Pons (tissue), 1 donor: ENCODE results near the gene VWDE.
"Not testable (repeated sequence)": the region's sequence is repeated elsewhere in the genome, so short reads cannot be mapped to it uniquely, and the experiment has no call there.

Source experiments
- DNase-seq: peaks from one replicate; pipeline ENCODE4 v3.0.0-alpha.2; 2016; ENCODE audit warnings: low spot score

The VWDE gene

GRCh38 chr7:12401538-12402364 is 1.9 kb downstream of the VWDE start:
- DNase-seq: no peak

DNA sequence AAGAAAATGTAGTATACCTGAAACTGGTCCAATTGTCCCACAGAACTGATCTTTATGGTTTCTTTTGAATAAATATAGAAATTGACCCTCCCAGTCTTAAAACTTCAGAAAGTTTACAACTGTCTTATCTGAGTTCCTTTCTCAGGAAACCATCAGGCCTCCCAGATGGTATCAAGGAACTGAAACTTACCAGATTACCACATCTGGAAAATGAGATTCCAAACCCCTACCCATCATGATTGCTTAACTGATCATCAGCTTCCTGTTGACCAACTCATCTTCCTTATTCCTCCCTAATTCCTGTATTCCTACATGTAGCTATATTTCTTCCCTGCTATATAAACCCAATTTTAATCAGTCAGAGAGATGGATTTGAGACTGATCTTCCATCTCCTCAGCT is 5.5 kb downstream of the VWDE start:
- no peak for DNase-seq

DNA sequence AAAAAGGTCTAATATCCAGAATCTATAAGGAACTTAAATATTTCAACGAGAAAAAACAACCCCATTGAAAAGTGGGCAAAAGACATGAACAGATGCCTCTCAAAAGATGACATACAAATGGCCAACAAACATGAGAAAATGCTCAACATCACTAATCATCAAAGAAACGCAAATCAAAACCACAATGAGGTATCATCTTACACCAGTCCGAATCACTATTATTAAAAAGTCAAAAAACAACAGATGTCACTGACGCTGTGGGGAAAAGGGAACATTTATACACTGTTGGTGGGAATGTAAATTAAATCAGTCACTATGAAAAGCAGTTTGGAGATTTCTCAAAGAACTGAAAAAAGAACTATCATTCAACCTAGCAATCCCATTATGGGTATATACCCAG is 6.0 kb downstream of the VWDE start:
- DNase-seq: no peak

DNA sequence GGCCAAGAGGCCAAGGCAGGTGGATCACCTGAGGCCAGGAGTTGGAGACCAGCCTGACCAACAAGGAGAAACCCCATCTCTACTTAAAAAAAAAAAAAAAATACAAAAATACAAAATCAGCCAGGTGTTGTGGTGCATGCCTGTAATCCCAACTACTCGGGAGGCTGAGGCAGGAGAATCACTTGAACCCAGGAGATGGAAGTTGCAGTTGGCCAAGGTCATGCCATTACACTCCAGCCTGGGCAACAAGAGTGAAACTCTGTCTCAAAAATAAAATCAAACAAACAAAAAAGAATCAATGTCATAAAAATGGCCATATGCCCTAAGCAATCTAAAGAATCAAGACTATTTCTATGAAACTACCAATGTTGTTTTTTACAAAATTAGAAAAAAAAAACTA is 7.0 kb downstream of the VWDE start:
- DNase-seq: not testable (repeated sequence)

DNA sequence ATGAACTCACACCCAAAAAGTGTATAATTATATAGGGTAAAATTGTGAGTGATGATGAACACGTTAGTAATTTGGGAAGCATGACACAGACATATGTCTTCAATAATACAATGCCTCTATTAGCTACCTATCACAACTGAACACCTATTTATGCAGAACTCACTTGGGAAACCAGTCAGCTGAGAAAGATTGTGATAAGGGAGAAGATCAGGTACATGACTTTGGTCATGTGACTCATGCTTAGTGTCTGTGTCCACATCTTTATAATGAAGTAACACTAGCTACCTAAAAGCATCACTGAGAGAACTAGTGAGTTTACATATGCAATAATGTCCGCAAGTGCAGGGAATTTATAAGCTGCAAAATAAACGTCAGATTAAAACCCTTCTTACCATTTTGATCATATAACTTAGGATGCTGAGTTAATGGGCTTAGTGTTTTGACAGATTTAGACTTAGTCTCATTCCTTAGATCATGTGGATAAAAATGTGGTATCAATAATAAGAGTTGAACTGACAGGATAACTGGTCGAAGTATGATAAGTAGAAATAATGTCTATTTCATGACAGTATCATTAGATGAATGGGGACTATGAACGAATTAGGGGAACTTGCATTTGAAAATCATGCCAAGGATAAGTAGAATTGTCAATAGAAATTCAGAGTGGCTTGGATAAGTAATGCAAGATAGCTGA is 11.6 kb downstream of the VWDE start:
- DNase-seq: no peak

DNA sequence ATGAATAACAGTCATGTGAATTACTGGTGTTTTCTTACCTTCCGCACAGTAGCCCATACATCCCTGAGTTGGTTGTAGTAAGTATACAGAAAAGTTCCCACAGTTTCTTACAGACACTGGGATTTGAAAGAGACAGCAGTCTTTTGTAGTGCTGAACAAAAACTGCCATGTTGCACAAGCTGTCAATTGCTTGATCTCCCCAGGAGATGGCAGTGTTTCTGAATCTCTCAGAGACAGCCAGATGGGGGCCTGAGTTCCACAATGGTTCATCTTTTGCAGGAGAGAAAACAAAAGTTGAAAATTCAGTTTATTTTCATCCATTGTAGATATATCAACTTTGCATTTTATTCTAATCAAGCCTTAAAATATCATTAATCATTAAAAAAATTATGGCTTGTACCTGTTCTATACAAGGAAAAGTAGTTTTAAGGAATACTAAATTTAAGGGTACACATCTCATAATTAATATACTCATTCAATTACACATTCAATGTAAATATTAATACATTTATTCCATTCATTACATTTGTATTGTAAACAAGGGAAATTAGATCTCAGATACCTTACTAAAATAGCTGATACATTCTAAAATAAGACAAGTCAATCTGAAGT is 14.5 kb downstream of the VWDE start:
- DNase-seq: peak; percentile 86

GRCh38 chr7:12386313-12386740 is 17.3 kb downstream of the VWDE start:
- DNase-seq: no peak

DNA sequence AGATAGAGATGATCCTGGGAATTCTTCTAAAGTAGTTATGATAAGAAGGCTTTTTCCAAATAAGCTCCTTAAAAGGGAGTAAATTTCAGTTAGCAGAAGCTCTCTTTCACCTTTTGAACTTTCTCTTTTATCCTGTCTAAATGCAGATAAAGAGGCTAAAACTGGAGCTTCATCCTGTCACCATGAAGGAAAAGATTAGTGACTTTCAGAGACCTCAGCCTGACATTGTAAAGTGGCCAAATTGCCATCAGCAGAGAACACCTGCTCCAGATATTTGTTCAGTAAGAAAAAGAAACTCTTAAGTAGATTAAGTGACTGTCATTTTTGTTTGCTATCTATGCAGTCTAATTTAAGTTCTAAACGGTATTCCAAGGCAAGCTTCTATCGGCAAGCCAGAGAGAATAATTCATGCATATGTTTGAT is 18.3 kb downstream of the VWDE start:
- no peak for DNase-seq

DNA sequence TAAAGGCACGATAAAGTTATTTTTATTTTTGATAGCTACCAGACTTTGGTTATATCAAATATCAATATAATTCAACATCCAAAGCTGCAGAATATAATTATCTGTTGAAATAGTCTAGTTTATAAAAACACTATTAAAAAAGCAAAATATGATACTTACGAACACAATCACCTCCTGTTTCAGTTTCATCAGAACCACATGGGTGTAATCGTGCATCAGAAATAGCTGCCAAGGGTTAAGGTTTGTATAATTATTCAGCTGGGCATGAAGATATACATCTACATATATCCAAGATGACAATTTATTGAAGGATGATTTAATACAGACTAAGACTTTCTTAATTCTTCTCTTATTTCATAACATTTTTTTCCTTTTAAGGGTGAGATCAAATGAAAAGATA is 20.3 kb downstream of the VWDE start:
- DNase-seq: no peak

GRCh38 chr7:12378389-12378788 is 25.3 kb downstream of the VWDE start:
- DNase-seq: no peak

- DNase-seq: no peak
These were observed 26.3 kb downstream of the VWDE start for GRCh38 chr7:12377406-12377805.

DNA sequence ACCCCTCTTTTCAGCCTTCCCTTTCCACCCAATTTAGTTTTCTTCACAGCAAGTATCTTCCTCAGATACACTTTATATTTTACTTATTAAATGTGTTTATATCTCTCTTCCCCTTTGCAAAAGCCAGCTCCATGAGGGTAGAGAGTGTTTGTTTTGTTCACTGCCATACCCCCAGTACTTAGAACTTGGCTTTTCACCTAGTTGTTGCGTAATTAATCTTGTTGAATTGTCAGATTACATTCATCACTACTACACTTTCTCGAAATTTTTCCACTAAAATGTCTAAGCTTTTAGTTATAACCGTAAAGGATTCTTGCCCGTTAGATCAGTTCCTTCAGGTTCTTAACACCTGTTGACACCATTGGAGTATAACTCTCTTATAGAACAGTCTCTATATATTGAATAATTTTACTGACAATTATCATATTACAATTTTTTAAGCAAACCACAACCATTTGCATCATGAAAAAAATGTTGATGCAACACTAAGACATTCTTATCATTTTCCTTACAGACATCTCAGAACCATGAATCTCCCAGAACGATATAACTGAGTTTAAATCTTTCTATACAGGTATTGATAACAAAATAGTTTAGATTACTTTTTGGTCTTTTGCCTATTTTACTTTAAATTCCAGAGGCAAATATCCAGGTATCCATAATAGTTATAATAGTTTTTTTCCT is 29.9 kb downstream of the VWDE start:
- no peak for DNase-seq

- DNase-seq: no peak
These were observed 33.4 kb downstream of the VWDE start for GRCh38 chr7:12370249-12370648.

- DNase-seq: no peak
These were observed 33.9 kb downstream of the VWDE start for GRCh38 chr7:12369756-12370155.

DNA sequence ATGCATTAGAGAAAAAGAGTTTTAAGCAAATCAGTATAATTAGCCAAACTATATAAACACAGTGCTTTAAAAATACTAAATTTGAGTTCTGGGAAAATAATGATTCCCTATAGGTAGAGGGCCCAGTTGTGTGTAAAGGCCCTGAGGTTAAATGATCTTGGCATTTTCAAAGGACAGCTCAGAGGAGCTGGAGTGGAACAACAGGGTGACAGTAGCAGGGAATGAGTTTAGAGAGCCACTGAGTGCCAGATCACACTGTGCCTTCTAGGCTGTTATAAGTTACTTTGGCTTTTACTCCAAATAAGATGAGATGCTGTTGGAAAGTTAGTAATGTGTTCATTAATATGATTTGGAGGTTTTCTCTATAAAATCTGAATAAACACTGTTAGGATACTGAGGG is 34.6 kb downstream of the VWDE start:
- no peak for DNase-seq

GRCh38 chr7:12360948-12361347 is 42.7 kb downstream of the VWDE start:
- no peak for DNase-seq

DNA sequence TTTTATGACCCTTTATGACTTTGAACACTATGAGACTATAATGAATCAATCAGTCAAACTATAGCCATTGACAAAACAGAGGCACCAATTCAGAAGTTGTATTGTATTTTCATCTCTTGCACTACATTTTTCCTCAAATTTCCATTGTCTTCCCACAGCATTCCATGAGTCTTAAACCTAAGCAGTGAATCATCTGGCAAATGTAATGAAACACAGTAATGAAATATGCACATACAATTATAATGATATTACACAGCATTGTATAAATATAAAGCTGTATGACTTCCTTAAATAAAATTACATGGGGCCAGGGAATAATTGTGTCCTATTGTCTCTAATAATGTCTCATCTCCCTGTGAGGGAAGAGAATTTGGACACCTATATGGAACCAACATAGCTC is 45.0 kb downstream of the VWDE start:
- no peak for DNase-seq

- DNase-seq: no peak
These were observed 46.2 kb downstream of the VWDE start for GRCh38 chr7:12357508-12357907.

DNA sequence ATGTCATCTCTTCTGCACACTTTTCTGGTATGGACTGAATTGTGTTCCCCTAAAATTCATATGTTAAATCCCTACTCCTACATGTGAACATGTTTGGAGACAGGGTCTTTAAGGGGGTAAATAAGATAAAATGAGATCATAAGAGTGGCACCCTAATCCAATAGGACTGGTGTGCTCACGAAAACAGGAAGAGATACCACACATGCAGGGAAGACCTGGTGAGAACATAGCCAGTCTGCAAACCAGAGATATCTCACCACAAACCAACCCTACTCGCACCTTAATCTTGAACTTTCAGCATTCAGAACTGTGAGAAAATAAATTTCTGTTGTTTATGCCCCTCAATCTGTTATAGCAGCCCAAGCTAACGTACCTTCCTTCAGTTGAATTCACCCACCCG is 51.8 kb downstream of the VWDE start:
- DNase-seq: no peak

GRCh38 chr7:12350971-12351370 is 52.7 kb downstream of the VWDE start:
- DNase-seq: no peak

- DNase-seq: no peak
These were observed 66.6 kb downstream of the VWDE start for GRCh38 chr7:12337095-12337494.
